T-cell (primary cell): ENCODE results near the gene TMEM38B. TPM values are rescaled to one million over a fixed set of nuclear protein-coding genes. Genes with fewer than 3 reads are reported as not detected.

Experiments used
- ATAC-seq, 4 experiments: fragments of 200-7000 bp in 3 of 4; fragments of 150-1000 bp in 1 of 4; cut with Tn5 transposase; replicated peaks in 1 of 4; 1 replicate in 3 of 4; 2 replicates in 1 of 4; pipeline ENCODE4 v1.10.0; 2021; ENCODE audit warnings: moderate library complexity in 3 of 4, mild to moderate bottlenecking in 2 of 4, moderate number of reproducible peaks in 1 of 4
- CTCF ChIA-PET, 2 donors: fragments of 300-600 bp; sonication (Branson Sonifier 250); formaldehyde crosslinking; loops; one replicate each; lab custom pipeline; 2022; ENCODE audit warnings: antibody characterized with exemption in 2 of 2; lab: Charles Lee
- POLR2A ChIA-PET, 2 donors: fragments of 300-600 bp; sonication (Branson Sonifier 250); formaldehyde crosslinking; loops; one replicate each; lab custom pipeline; 2022; ENCODE audit warnings: antibody characterized with exemption in 2 of 2; lab: Charles Lee
- DNase-seq, 35 experiments: peaks; one replicate each; pipeline versions ENCODE4 v3.0.0 to v3.0.0-alpha.2; 2013 to 2023
- H3K27ac ChIP-seq: one replicate; pipeline ENCODE4 v1.5.1; 2013; ENCODE audit warnings: low read length
- H3K27me3 ChIP-seq, 2 experiments: replicated peaks in 1 of 2; 1 replicate in 1 of 2; 2 replicates in 1 of 2; pipeline versions ENCODE4 v1.6.1 to v1.7.0; 2013; ENCODE audit warnings: low read length in 1 of 2, mixed read lengths in 1 of 2; ENCODE audit not compliant: control insufficient read depth in 2 of 2, insufficient read depth in 2 of 2; ENCODE audit errors: extremely low read depth in 1 of 2
- H3K36me3 ChIP-seq, 2 donors: 1 replicate in 1 of 2; 2 replicates in 1 of 2; pipeline versions ENCODE4 v1.6.1 to v1.7.0; 2013; ENCODE audit warnings: low read length in 1 of 2; ENCODE audit not compliant: control insufficient read depth in 2 of 2, insufficient read depth in 1 of 2; ENCODE audit errors: extremely low read depth in 1 of 2
- H3K4me1 ChIP-seq, 2 experiments: 1 replicate in 1 of 2; 2 replicates in 1 of 2; pipeline versions ENCODE4 v1.6.1 to v1.7.0; 2013; ENCODE audit warnings: low read length in 2 of 2, mixed read lengths in 1 of 2; ENCODE audit not compliant: insufficient read depth in 2 of 2, control insufficient read depth in 1 of 2; ENCODE audit errors: extremely low read depth in 1 of 2
- H3K4me3 ChIP-seq, 2 donors: 1 replicate in 1 of 2; 2 replicates in 1 of 2; pipeline versions ENCODE4 v1.5.1 to v1.7.0; 2013; ENCODE audit warnings: mild to moderate bottlenecking in 2 of 2, low read length in 1 of 2, moderate library complexity in 1 of 2; ENCODE audit not compliant: control insufficient read depth in 1 of 2; ENCODE audit errors: extremely low read depth in 1 of 2
- H3K9me3 ChIP-seq: 2 replicates; pipeline ENCODE4 v1.7.0; 2013
- H3K27ac Mint-ChIP-seq, 2 donors: one replicate each; pipeline ENCODE4 v1.8.0; 2020 to 2021; ENCODE audit warnings: mild to moderate bottlenecking in 2 of 2, mixed read lengths in 2 of 2
- H3K27me3 Mint-ChIP-seq, 2 donors: one replicate each; pipeline ENCODE4 v1.8.0; 2021 to 2022; ENCODE audit warnings: mixed read lengths in 2 of 2
- H3K36me3 Mint-ChIP-seq: one replicate; pipeline ENCODE4 v1.8.0; 2021; ENCODE audit warnings: mixed read lengths
- H3K4me1 Mint-ChIP-seq, 3 donors: one replicate each; pipeline ENCODE4 v1.8.0; 2020 to 2022; ENCODE audit warnings: mixed read lengths in 3 of 3, mild to moderate bottlenecking in 1 of 3
- H3K4me3 Mint-ChIP-seq, 3 donors: one replicate each; pipeline ENCODE4 v1.8.0; 2020 to 2022; ENCODE audit warnings: mild to moderate bottlenecking in 3 of 3, mixed read lengths in 3 of 3, moderate library complexity in 3 of 3
- H3K9me3 Mint-ChIP-seq, 3 donors: one replicate each; pipeline ENCODE4 v1.8.0; 2020 to 2022; ENCODE audit warnings: mixed read lengths in 3 of 3
- WGBS: methylation state at CpG from one replicate; pipeline ENCODE4 v1.1.5; 2013; ENCODE audit warnings: missing lambda C conversion rate; ENCODE audit not compliant: insufficient coverage; 5-methylcytosine and 5-hydroxymethylcytosine counted together
- total RNA-seq, 35 experiments: library from RNA in 6 of 35; stranded (reverse) in 6 of 35; fragments of 120-200 nt in 1 of 35; gene quantifications; one replicate each; pipeline versions ENCODE4 v1.2.1 to v1.2.4 and lab custom pipeline; 2013 to 2026

TMEM38B gene
- total RNA-seq, 5 donors from 2014 or later (not counting 1 experiment from before 2014, with no cell fraction given): 11.5 to 14.9 (median 13.8) TPM

- H3K36me3 Mint-ChIP-seq: no peaks in the 10 kb centered on the region
- Histone ChIP-seq H3K27me3 (peaks cover 0 to 29% of the 10 kb centered on the region in 2 experiments), H3K9me3 (no peaks in the 10 kb centered on the region), H3K4me3 (no peak overlapping the region), H3K36me3 (no peaks in the 10 kb centered on the region), H3K4me1 (peaks cover 4 to 10% of the 10 kb centered on the region in 2 experiments), H3K27ac (no peak overlapping the region)
- H3K9me3 Mint-ChIP-seq: no peaks in the 10 kb centered on the region
- CTCF ChIA-PET: interaction anchor here in 1 of 2 donors (0.8 kb wide), 1 partner anchor 60 kb away, joined by 6 read pairs; no protein-coding TSS in a partner anchor
- DNase-seq (no peak), ATAC-seq (no peak)
- no CpG with 5 or more reads among the region's 2 CpGs for WGBS
- H3K27ac Mint-ChIP-seq: no peak overlapping the region
- no peak overlapping the region for H3K4me3 Mint-ChIP-seq
- peaks cover 10 to 12% (median 10%) of the 10 kb centered on the region in 3 donors for H3K4me1 Mint-ChIP-seq
- H3K27me3 Mint-ChIP-seq: peaks cover 31 to 42% of the 10 kb centered on the region in 2 donors
- POLR2A ChIA-PET: no interaction called here
These were observed 36.0 kb upstream of the TMEM38B start for GRCh38 chr9:105658351-105658750.

DNA sequence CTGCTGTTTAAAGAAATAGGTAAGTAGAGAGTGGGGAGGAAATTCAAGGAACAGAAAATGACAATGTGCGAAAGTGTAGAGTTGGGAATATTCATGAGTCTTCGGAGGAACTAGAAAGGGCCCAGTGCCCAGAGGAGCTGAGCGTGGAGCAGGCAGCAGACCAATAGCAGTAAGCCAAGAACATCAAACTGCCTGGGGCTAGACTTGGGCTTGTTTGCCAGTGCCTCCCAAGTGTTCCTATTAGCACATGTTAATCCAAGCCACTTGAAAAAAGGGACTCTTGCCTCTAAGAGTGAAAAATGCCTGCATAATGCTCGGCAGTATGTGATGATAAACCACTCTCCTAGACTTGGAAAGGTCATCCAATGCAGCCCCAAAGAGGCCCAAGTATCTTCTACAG lies 33.3 kb upstream of the TMEM38B start:
- ATAC-seq (no peak), DNase-seq (no peak)
- CTCF ChIA-PET: no interaction called here
- Mint-ChIP-seq H3K27me3 (peaks cover 26 to 30% of the 10 kb centered on the region in 2 donors), H3K4me1 (peaks cover 7 to 10% (median 10%) of the 10 kb centered on the region in 3 donors), H3K9me3 (no peaks in the 10 kb centered on the region), H3K4me3 (no peak overlapping the region), H3K27ac (no peak overlapping the region), H3K36me3 (no peaks in the 10 kb centered on the region)
- Histone ChIP-seq H3K4me3 (no peak overlapping the region), H3K27ac (no peak overlapping the region), H3K36me3 (no peaks in the 10 kb centered on the region), H3K27me3 (peaks cover 0 to 22% of the 10 kb centered on the region in 2 experiments), H3K4me1 (peaks cover 4 to 7% of the 10 kb centered on the region in 2 experiments), H3K9me3 (no peaks in the 10 kb centered on the region)
- POLR2A ChIA-PET: no interaction called here
- WGBS: 89% methylated on average over 4 of the region's 4 CpGs

GRCh38 chr9:105662184-105663104 lies 31.9 kb upstream of the TMEM38B start, which contains the start of gene TAL2:
TSS of gene TAL2 (plus strand) at chr9:105662457. CDS start at chr9:105662497, 40 bp downstream.
- Mint-ChIP-seq H3K4me1 (no peaks in the 10 kb centered on the region), H3K36me3 (no peaks in the 10 kb centered on the region), H3K27ac (no peak within 1 kb of the TSS), H3K9me3 (no peaks in the 10 kb centered on the region), H3K4me3 (no peak within 1 kb of the TSS), H3K27me3 (peaks cover 14 to 19% of the 10 kb centered on the region in 2 donors)
- ATAC-seq (no peak), DNase-seq (no peak)
- H3K27ac ChIP-seq: no peak within 1 kb of the TSS
- no peaks in the 10 kb centered on the region for H3K36me3 ChIP-seq
- H3K4me3 ChIP-seq: no peak within 1 kb of the TSS
- H3K9me3 ChIP-seq: no peaks in the 10 kb centered on the region
- ChIA-PET POLR2A (interaction anchor here in 1 of 2 donors (0.6 kb wide), 1 partner anchor 16 kb away, joined by 3 read pairs; no protein-coding TSS in a partner anchor), CTCF (interaction anchor here in 1 of 2 donors (0.7 kb wide), 1 partner anchor 78 kb away, joined by 3 read pairs; no protein-coding TSS in a partner anchor)
- 78% methylated on average over 10 of the region's 12 CpGs for WGBS
- peaks cover 0 to 10% of the 10 kb centered on the region in 2 experiments for H3K27me3 ChIP-seq
- no peaks in the 10 kb centered on the region for H3K4me1 ChIP-seq

- no peak for ATAC-seq
These were observed 30.4 kb upstream of the TMEM38B start for GRCh38 chr9:105663914-105664313.

GRCh38 chr9:105667867-105668266 lies 26.5 kb upstream of the TMEM38B start:
- WGBS: 73% methylated on average over 2 of the region's 4 CpGs
- H3K27me3 Mint-ChIP-seq: peaks cover 3 to 5% of the 10 kb centered on the region in 2 donors
- H3K4me3 Mint-ChIP-seq: no peak overlapping the region
- ChIA-PET POLR2A (no interaction called here), CTCF (no interaction called here)
- H3K4me1 Mint-ChIP-seq: peaks cover 0 to 4% (median 0%) of the 10 kb centered on the region in 3 donors
- no peaks in the 10 kb centered on the region for H3K9me3 Mint-ChIP-seq
- no peaks in the 10 kb centered on the region for H3K36me3 Mint-ChIP-seq
- Histone ChIP-seq H3K36me3 (no peaks in the 10 kb centered on the region), H3K27me3 (no peaks in the 10 kb centered on the region), H3K4me3 (no peak overlapping the region), H3K27ac (no peak overlapping the region), H3K4me1 (no peaks in the 10 kb centered on the region), H3K9me3 (no peaks in the 10 kb centered on the region)
- DNase-seq: no peak
- no peak for ATAC-seq
- no peak overlapping the region for H3K27ac Mint-ChIP-seq

More at GRCh38 chr9:105663914-105664313, 30.4 kb upstream of the TMEM38B start:
- Mint-ChIP-seq H3K27me3 (peaks cover 4 to 11% of the 10 kb centered on the region in 2 donors), H3K4me1 (no peaks in the 10 kb centered on the region), H3K4me3 (no peak overlapping the region), H3K27ac (no peak overlapping the region), H3K9me3 (no peaks in the 10 kb centered on the region), H3K36me3 (no peaks in the 10 kb centered on the region)
- DNase-seq: no peak
- Histone ChIP-seq H3K27ac (no peak overlapping the region), H3K36me3 (no peaks in the 10 kb centered on the region), H3K4me1 (no peaks in the 10 kb centered on the region), H3K4me3 (no peak overlapping the region), H3K9me3 (no peaks in the 10 kb centered on the region), H3K27me3 (peaks cover 0 to 7% of the 10 kb centered on the region in 2 experiments)
- ChIA-PET POLR2A (interaction anchor here in 1 of 2 donors (0.5 kb wide), 1 partner anchor 18 kb away, joined by 10 read pairs; no protein-coding TSS in a partner anchor), CTCF (interaction anchor here in 1 of 2 donors (1.2 kb wide), 1 partner anchor 54 kb away, joined by 4 read pairs; no protein-coding TSS in a partner anchor)
- 100% methylated on average over 1 of the region's 5 CpGs for WGBS

DNA sequence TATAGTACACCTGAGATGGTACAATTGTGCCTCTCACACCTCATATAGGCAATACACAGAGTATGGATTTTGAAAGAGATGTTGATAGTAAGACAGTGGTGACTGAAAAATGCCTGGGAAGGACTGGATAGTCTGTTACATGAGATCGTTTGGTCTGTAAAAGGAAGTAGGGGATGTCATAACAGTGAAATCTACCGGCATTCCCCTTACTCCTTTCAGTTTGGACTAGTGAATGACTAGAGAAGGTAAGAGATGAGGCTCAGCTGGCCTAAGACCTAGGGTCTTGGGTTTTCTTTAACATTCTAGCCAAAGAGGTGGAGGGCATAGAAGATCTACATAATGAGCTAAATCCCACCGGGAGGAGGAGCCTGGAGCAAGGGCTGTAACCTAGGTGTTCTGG lies 24.0 kb upstream of the TMEM38B start:
- Mint-ChIP-seq H3K36me3 (no peaks in the 10 kb centered on the region), H3K9me3 (no peaks in the 10 kb centered on the region), H3K27ac (no peak overlapping the region), H3K4me3 (no peak overlapping the region), H3K4me1 (peaks cover 0 to 4% (median 0%) of the 10 kb centered on the region in 3 donors), H3K27me3 (peaks cover 3 to 5% of the 10 kb centered on the region in 2 donors)
- DNase-seq: no peak
- WGBS: no CpG with 5 or more reads among the region's 3 CpGs
- no peaks in the 10 kb centered on the region for H3K36me3 ChIP-seq
- H3K4me3 ChIP-seq: no peak overlapping the region
- H3K27me3 ChIP-seq: peaks cover 0 to 4% of the 10 kb centered on the region in 2 experiments
- no peaks in the 10 kb centered on the region for H3K4me1 ChIP-seq
- H3K9me3 ChIP-seq: no peaks in the 10 kb centered on the region
- ChIA-PET CTCF (interaction anchor here in 1 of 2 donors (0.5 kb wide), 1 partner anchor 317 kb away, joined by 6 read pairs; no protein-coding TSS in a partner anchor), POLR2A (no interaction called here)
- H3K27ac ChIP-seq: no peak overlapping the region
- no peak for ATAC-seq
